ENCODE data around the gene KIT.

GRCh38 chr4:54625391-54625790, 32.4 kb upstream of the KIT start:
- TF ChIP-seq, protein P1, sequence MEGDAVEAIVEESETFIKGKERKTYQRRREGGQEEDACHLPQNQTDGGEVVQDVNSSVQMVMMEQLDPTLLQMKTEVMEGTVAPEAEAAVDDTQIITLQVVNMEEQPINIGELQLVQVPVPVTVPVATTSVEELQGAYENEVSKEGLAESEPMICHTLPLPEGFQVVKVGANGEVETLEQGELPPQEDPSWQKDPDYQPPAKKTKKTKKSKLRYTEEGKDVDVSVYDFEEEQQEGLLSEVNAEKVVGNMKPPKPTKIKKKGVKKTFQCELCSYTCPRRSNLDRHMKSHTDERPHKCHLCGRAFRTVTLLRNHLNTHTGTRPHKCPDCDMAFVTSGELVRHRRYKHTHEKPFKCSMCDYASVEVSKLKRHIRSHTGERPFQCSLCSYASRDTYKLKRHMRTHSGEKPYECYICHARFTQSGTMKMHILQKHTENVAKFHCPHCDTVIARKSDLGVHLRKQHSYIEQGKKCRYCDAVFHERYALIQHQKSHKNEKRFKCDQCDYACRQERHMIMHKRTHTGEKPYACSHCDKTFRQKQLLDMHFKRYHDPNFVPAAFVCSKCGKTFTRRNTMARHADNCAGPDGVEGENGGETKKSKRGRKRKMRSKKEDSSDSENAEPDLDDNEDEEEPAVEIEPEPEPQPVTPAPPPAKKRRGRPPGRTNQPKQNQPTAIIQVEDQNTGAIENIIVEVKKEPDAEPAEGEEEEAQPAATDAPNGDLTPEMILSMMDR (IDR thresholded peaks at IDR 0.05; ENCODE audit: poor library complexity) = no peak
- no peak for TF ChIP-seq EZH2 (IDR thresholded peaks at IDR 0.05; ENCODE audit: borderline replicate concordance)
- TF ChIP-seq EZH2phosphoT487 (IDR thresholded peaks at IDR 0.05; ENCODE audit: low read depth, severe bottlenecking, unreplicated experiment) = no peak
